Stimulated activated CD4-positive, alpha-beta T cell treated with anti-CD3 and anti-CD28 coated beads, Interleukin-12 subunit alpha, Interleukin-12 subunit beta, amount 100 ng/mL, for 4 hours (primary cell): ENCODE measurements around the gene LFNG.

ENCODE experiments used
- DNase-seq: peaks from one replicate; pipeline ENCODE4 v3.0.0-alpha.2; 2020

The LFNG gene

GRCh38 chr7:2518737-2519118 lies 846 bp upstream of the LFNG start:
- DNase-seq = no peak

DNA sequence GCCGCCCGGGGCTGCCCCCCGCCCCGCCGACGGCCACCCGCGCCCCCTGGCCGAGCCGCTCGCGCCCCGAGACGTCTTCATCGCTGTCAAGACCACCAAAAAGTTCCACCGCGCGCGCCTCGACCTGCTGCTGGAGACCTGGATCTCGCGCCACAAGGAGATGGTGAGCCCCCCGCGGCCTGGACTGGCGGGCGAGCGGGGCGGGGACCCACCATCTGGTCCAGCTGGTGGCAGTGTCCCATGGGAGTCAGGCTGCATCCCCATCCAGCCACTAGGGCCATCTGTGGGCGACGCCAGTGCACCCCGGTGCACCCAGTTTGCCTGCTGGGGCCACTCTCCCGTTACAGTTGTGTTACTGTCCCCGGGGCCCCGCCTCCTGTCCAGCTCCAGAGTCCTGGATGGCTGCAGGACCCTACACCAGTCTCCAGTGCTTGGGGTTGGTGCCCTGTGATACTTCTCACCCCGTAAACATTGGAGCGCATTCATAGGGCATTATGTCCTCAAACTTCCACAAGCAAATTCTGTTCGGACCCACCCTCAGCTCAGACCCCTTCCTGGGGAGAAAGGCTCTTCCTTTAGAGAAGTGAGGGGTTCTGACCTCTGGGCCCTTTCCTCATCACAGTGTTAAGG lies 672 bp downstream of the LFNG start:
- DNase-seq = no peak

DNA sequence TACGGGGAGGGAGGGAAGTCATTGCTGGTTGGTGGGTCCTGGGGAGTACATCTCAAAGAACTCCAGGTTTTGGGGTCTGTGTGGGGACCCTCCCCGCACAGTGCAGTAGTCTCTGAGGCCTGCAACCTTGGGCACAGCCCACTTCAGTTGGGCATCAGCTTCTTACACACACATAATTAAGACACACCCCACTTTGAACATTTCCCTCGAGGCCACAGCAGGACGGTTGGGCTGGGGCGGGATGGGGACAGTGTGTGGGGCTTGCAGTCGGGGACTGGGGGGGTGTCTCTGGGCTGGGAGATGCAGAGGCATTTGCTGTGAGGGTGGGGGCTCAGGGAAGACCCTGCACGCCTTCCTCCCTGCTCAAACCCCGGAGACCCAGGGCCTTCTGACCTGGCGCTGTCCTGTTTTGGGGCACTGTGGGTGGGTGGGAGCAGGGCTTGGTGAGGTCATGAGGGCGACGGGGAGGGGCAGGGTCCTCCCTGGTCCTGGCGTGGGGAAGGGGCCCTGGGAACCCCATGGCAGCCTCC lies 1.3 kb downstream of the LFNG start:
- no peak for DNase-seq

GRCh38 chr7:2521341-2521745 lies 1.8 kb downstream of the LFNG start:
- no peak for DNase-seq

DNA sequence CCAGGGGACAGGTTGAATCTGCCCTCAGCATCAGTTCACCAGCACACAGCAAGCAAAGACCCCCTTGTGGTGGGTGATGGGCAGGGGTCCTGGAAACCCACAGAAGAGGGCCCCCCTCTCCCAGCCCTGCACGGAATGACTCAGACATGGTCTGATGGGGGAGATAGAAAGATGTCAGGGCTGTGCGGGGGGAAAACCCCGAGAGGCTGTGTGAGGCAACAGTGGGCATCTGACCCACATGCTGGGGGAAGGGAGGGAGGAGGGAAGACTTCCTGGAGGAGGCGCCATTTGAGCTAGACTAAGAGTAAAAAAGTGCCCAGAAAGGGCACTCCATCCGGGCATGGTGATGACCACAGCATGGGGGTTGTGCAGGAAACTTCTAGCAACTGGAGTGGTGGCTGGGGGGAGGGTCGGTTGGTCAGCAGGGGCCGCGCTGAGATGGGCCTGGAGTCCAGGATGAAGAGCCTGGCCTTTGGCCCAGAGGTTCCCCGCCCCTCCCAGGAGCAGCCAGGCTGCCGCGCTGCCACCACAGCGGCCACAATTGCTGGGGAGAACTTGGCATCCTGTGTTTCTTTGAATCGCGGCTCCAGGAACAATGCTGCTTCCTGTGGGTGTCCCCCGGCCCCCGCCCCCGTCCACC lies 2.5 kb downstream of the LFNG start:
- peak; percentile 56 for DNase-seq

DNA sequence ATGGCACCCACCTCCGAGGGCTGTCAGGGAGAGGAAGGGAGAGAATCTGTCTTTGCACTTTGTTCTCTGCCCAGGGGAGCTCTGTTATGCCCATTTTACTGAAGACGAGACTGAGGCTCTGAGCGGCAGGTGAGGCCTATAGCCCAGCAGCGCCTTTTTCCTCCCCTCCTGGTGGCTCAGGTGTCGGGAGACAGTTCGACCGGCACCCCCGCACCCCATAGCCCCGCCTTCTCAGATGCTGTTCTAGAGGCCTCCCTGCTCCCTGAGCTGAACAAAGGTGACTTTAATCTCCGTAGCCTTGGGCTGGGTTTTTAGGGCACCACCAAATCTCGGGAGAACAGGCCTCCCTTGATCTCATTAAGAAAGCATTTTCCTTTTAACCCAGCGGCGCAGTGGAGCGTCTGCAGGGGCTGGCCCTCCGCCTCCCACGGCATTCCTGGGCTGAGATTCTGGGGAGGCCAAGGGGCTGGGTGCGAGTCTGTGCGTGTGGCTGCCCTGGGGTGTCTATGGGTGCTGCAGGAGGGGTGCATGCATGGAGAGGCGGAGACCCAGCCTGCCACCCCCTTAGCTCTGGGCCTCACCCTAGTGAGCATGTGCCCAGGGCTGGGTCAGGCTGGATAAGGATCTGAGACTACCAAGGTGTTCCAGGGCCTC lies 3.3 kb downstream of the LFNG start:
- DNase-seq = no peak

DNA sequence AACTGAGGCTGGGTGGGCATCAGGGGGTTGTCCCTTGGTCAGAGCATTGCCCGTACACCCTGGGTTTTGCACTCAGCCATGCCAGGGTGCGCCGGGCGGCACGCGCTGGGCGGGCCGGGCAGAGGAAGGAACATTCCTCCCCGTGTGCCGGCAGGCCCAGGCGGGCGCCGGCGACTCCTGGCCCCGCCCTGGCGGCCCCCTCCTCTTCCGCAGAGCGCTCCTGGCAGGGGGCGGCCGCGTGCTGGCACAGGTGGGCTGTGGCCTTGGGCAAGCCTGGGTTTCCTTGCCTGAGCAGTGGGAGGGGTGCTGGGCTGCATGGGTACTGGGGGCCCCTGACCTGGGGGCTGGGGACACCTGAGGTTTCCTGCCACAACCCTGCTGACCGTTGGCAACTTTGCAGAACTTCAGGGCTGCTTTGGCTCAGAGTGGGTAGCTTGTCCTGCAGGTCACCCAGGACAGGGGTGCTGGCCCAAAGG lies 3.9 kb downstream of the LFNG start:
- no peak for DNase-seq

DNA sequence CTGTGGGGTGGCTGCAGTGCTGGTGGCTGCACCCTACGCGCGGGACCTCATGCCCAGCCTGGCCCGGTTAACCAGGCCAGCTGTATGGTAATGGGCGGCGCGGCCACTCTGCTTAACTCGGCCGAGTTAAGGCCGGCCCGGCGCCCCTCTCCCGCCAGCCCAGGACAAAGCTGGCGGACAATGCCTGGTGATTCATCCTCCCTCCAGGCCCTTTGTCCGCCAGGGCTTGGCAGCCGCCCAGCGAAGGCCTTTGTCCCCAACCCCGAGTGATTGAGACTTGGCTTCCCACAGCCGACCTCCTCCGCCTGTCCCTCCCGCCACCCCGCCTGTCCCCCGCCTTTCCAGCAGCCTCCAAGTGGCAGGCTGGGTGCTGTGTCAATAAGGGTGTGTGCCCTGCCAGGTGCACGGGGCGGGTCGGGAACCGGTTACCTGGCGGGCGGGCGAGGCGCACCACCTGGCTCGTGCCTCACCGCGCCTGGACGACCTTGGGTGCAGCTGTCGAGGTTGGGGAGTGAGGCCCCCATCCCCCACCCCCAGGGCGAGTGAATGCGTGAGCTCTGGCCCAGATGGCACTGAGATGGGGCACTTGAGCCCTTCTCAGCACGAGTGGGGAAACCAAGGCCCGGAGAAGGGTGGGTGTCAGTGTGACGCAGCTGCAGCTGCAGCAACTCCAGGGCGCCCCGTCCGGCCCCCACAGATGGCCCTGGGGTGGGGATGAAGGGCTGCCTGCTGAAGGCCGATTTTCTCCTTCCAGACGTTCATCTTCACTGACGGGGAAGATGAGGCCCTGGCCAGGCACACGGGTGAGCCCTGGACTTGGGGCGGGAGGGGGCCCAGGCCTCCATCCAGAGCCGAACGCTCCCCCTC lies 4.6 kb downstream of the LFNG start:
- DNase-seq = no peak

- DNase-seq = no peak
These were observed 5.5 kb downstream of the LFNG start for GRCh38 chr7:2524808-2525657.

GRCh38 chr7:2525658-2526630 lies 6.4 kb downstream of the LFNG start:
- no peak for DNase-seq

DNA sequence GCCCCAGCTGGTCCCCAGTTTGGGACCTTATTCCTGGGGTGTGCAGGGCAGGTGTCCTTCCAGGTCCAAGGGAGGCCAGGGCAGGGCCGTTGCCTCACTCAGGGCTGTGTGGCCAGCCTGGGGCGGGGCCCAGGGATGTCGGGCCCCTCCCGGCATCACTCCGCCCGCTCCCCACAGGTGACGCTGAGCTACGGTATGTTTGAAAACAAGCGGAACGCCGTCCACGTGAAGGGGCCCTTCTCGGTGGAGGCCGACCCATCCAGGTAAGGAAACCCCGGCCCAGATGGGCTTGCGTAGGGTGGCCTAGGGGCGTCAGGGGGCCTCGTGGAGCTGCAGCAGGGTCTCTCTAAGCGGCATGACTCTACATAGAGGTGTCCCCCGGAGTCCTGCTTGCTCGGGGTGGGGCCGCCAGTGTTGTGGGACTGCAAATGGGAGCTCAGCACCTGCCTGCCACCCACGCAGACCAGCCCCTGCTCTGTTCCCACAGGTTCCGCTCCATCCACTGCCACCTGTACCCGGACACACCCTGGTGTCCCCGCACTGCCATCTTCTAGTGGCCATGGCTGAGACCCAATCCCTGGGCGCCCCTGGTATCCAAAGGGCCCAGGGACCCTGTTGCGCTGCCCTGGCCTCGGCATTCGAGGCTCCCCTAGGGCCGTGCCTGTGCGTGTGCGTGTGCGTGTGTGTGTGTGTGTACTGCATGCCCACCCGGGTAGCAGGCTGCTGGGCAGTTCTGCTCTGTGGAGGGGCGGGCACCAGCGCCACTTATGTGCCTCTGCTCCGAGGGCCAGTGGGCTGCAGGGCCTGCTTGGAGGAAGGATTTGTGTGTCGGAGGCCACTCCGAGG lies 7.3 kb downstream of the LFNG start:
- DNase-seq = no peak

DNA sequence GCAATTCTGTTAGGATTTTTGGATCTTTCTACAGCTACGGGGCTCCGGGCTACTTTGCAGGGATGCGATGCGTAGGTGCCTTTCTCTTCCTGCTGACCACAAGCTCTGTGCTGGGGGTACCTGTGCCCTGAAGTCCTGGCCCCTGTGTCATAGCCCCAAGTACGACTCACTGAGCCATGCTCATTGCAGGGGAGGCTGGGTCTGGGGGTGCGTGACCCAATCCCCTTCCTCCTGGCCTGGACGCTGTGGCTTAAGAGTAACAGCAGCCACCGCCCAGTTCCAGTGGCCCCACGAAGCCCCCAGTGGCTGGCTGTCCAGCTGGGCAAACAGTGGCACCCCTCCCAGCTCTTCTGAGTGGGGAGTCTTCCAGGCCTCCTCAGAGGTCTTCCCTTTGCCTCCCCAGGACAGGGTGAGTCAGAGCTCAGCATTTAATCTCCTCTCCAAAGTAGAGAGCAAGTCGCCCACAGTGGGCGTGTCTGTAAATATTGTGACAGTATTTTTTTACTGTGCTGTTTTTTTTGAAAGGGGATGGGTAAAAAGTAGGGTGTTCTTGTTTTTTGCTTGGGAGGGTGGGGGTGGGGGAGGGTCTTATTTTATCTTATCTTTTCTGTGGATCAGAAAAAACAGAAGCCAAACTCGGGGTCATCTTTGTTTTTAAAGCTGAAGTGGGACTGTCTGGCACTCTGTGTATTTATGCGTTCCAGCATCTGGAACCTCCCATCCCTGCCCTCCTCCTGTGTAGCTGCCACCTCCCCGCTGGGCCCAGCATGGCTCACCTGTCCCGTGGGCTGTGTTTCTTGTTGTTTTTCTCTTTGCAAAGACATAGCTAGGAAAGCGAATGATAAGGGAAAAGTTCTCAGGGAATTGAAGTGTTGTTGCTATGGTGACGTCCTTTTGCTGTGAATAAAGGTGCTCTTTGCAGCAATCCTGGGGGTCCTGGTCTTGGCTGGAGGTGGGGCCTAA lies 8.2 kb downstream of the LFNG start:
- no peak for DNase-seq

GRCh38 chr7:2528481-2529095 lies 9.0 kb downstream of the LFNG start:
- no peak for DNase-seq

GRCh38 chr7:2529161-2530070 lies 9.8 kb downstream of the LFNG start:
- DNase-seq = no peak

DNA sequence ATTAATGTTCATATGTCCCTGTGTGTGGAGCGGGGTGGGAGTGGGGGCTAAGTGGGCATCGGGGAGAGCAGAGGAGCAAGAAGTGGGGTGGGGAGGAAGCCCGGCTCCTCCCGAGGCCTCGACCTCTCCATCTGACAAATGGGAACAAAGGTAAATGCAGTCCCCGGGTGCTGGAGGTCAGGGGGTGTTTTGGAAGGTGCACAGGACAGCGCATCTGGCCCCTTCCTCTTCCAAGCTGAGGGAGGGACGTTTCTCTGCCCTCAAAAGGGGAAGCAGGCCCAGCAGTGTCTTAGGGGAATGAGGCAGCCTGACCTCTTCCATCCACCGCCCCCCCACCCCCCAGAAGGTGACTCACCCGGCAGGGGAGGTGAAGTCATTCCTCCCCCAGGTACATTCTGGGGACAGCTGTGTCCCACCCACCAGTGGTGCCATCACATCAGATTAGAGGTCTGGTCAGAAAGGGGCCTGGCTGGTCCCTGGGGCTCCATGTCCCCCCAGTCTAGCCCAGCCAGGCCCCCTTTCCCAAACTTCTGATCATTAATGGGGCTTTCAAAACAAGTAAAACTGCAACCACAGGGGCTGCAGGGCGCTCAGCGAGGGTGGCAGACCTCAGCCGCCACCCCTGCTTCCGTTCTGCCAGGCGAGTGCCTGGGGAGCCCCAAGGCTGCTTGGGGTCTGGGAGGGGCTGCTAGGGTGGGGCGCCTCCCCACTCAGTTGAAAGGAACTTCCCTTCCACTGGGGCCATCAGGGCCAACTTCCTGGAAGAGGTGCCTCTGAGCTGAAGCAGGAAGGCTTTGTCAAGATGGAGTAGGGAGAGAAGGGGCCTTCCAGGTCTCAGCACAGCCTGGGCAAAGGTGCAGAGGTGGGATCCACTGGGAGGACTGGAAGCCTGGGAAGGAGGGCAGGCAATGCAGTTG lies 10.8 kb downstream of the LFNG start:
- DNase-seq = peak; percentile 61
